Measurements from ENCODE around the gene CBFB. TPM values are rescaled to one million over a fixed set of nuclear protein-coding genes. Genes with fewer than 3 reads are reported as not detected.

The CBFB gene
- total and polyA plus RNA-seq, 2 experiments from 2014 or later: 26.1 to 26.9 TPM

- no peaks in the 10 kb centered on the region for H3K9me3 Mint-ChIP-seq
- H3K4me2 ChIP-seq: peak overlapping the region; percentile 79
- H3K4me1 Mint-ChIP-seq: peaks cover 9% of the 10 kb centered on the region
- H3K36me3 Mint-ChIP-seq (ENCODE audit: low read depth): peaks cover 2% of the 10 kb centered on the region; the same call in 2 of the 3 replicates
- H4K20me1 ChIP-seq (replicated peaks; ENCODE audit: insufficient read depth): peaks cover 28% of the 10 kb centered on the region
- no peak overlapping the region for H3K27ac Mint-ChIP-seq
- ATAC-seq (peak; percentile 38), DNase-seq (ENCODE audit: low spot score) (peak; percentile 25)
- no peaks in the 10 kb centered on the region for H3K9me2 ChIP-seq (ENCODE audit: insufficient read depth)
- H2AFZ ChIP-seq: peak overlapping the region; percentile 88
- peaks cover 10% of the 10 kb centered on the region for H3K4me1 ChIP-seq (ENCODE audit: insufficient read depth)
- peak overlapping the region; percentile 89 for H3K4me3 Mint-ChIP-seq
- no peaks in the 10 kb centered on the region for H3F3A ChIP-seq (replicated peaks; ENCODE audit: low read depth)
- no peaks in the 10 kb centered on the region for H3K36me3 ChIP-seq (ENCODE audit: insufficient read depth)
- TF ChIP-seq ZNF331 (CRISPR knock-in tag; IDR thresholded peaks at IDR 0.05; ENCODE audit: low read depth) (no peak), ZNF462 (CRISPR knock-in tag; IDR thresholded peaks at IDR 0.05) (no peak), EZH2phosphoT487 (IDR thresholded peaks at IDR 0.05; ENCODE audit: unreplicated experiment) (no peak), NANOG (IDR thresholded peaks at IDR 0.05; ENCODE audit: borderline replicate concordance) (no peak), STAT1 (IDR thresholded peaks at IDR 0.05; ENCODE audit: unreplicated experiment) (no peak), JUNB (IDR thresholded peaks at IDR 0.05; ENCODE audit: unreplicated experiment) (no peak), ETS1 (IDR thresholded peaks at IDR 0.05) (no peak), EZH2 (IDR thresholded peaks at IDR 0.05; ENCODE audit: low read depth, unreplicated experiment) (no peak), ZNF114 (CRISPR knock-in tag; IDR thresholded peaks at IDR 0.05) (no peak), CREB1 (CRISPR knock-in tag; IDR thresholded peaks at IDR 0.05; ENCODE audit: low read depth) (no peak), POLR2AphosphoS5 (IDR thresholded peaks at IDR 0.05; ENCODE audit: low read depth) (no peak), REST (IDR thresholded peaks at IDR 0.05; ENCODE audit: unreplicated experiment) (no peak), CTCF (conservative IDR thresholded peaks at IDR 0.05; ENCODE audit: low read depth in 2 of 2) (no peak)
- H3K79me2 ChIP-seq (replicated peaks; ENCODE audit: insufficient read depth): peaks cover 40% of the 10 kb centered on the region
- peaks cover 16% of the 10 kb centered on the region for H3K27me3 ChIP-seq (ENCODE audit: insufficient read depth)
- H3K27ac ChIP-seq (ENCODE audit: low read depth): no peak overlapping the region
- H3K4me3 ChIP-seq: peak overlapping the region; percentile 84
- peaks cover 11% of the 10 kb centered on the region for H3K27me3 Mint-ChIP-seq (ENCODE audit: insufficient read depth, low read depth, poor library complexity)
Observed at GRCh38 chr16:67029254-67030096, 526 bp downstream of the CBFB start.

Data from GM23338 (cell line).